ENCODE results near the gene FOXE3.
A peak's percentile ranks its signal among the peaks of the same experiment; 100 is the strongest.

Gene FOXE3

GRCh38 chr1:47406966-47407365, 9.1 kb upstream of the FOXE3 start:
- DNase-seq = no peak

GRCh38 chr1:47407481-47407880, 8.6 kb upstream of the FOXE3 start:
- DNase-seq = no peak

- DNase-seq = no peak
These were observed 6.6 kb upstream of the FOXE3 start for GRCh38 chr1:47409311-47410067.

GRCh38 chr1:47410068-47410455, 6.0 kb upstream of the FOXE3 start:
- DNase-seq = no peak

GRCh38 chr1:47411436-47411835, 4.6 kb upstream of the FOXE3 start:
- DNase-seq = no peak

GRCh38 chr1:47412437-47412836, 3.6 kb upstream of the FOXE3 start:
- no peak for DNase-seq

- DNase-seq = peak; percentile 31
These were observed 459 bp downstream of the FOXE3 start for GRCh38 chr1:47416319-47417169.

- DNase-seq = no peak
These were observed 1.3 kb downstream of the FOXE3 start for GRCh38 chr1:47417170-47418044.

- DNase-seq = no peak
These were observed 2.0 kb downstream of the FOXE3 start for GRCh38 chr1:47418122-47418521.

GRCh38 chr1:47418681-47419325, 2.7 kb downstream of the FOXE3 start:
- no peak for DNase-seq

GRCh38 chr1:47420547-47420946, 4.5 kb downstream of the FOXE3 start:
- DNase-seq = no peak

GRCh38 chr1:47423872-47424271, 7.8 kb downstream of the FOXE3 start:
- DNase-seq = no peak

- no peak for DNase-seq
These were observed 8.4 kb downstream of the FOXE3 start for GRCh38 chr1:47424336-47424982.

GRCh38 chr1:47431534-47431933, 15.4 kb downstream of the FOXE3 start:
- DNase-seq = no peak

- DNase-seq = peak; percentile 74
These were observed 16.3 kb downstream of the FOXE3 start for GRCh38 chr1:47432071-47433036.

GRCh38 chr1:47433037-47433421, 16.9 kb downstream of the FOXE3 start:
- DNase-seq = no peak

GRCh38 chr1:47433477-47434050, 17.5 kb downstream of the FOXE3 start:
- DNase-seq = no peak

GRCh38 chr1:47434051-47434842, 18.2 kb downstream of the FOXE3 start:
- no peak for DNase-seq

- DNase-seq = no peak
These were observed 19.6 kb downstream of the FOXE3 start for GRCh38 chr1:47435506-47436303.

All from stimulated activated CD4-positive, alpha-beta T cell treated with anti-CD3 and anti-CD28 coated beads, Interleukin-15, amount 100 ng/mL, for 24 hours (primary cell).